CD14-positive monocyte (primary cell): ENCODE data around the gene ERCC2. TPM values are rescaled to one million over a fixed set of nuclear protein-coding genes. Genes with fewer than 3 reads are reported as not detected.

Experiments
- DNase-seq, 3 donors: peaks; one replicate each; pipeline ENCODE4 v3.0.0-alpha.2; 2011 to 2022
- H2AFZ ChIP-seq: 2 replicates; pipeline ENCODE4 v1.6.0; 2012; ENCODE audit warnings: mild to moderate bottlenecking, low read depth, low read length, inconsistent platforms; ENCODE audit not compliant: insufficient read depth, poor library complexity, severe bottlenecking
- H3K27ac ChIP-seq, 2 donors: 1 replicate in 1 of 2; 2 replicates in 1 of 2; pipeline ENCODE4 v1.5.1; 2012 to 2013; ENCODE audit warnings: low read length in 2 of 2, control low read depth in 1 of 2, inconsistent platforms in 1 of 2, low read depth in 1 of 2, mild to moderate bottlenecking in 1 of 2
- H3K27me3 ChIP-seq, 2 donors: one replicate each; pipeline versions ENCODE4 v1.6.0 to v1.6.1; 2011 to 2013; ENCODE audit warnings: low read length in 2 of 2; ENCODE audit not compliant: control insufficient read depth in 2 of 2, insufficient read depth in 2 of 2
- H3K36me3 ChIP-seq, 2 donors: replicated peaks in 1 of 2; 1 replicate in 1 of 2; 2 replicates in 1 of 2; pipeline versions ENCODE4 v1.5.1 to v1.6.1; 2012 to 2013; ENCODE audit warnings: low read length in 2 of 2, control low read depth in 1 of 2, inconsistent platforms in 1 of 2, mild to moderate bottlenecking in 1 of 2; ENCODE audit not compliant: insufficient read depth in 2 of 2, control insufficient read depth in 1 of 2
- H3K4me1 ChIP-seq, 2 donors: 1 replicate in 1 of 2; 2 replicates in 1 of 2; pipeline versions ENCODE4 v1.5.1 to v1.6.1; 2012 to 2013; ENCODE audit warnings: low read length in 2 of 2, control low read depth in 1 of 2, inconsistent platforms in 1 of 2, mild to moderate bottlenecking in 1 of 2, moderate library complexity in 1 of 2; ENCODE audit not compliant: insufficient read depth in 2 of 2, control insufficient read depth in 1 of 2
- H3K4me2 ChIP-seq: replicated peaks from 2 replicates; pipeline ENCODE3; 2012; ENCODE audit warnings: low read length, moderate library complexity, mild to moderate bottlenecking; ENCODE audit not compliant: poor library complexity, severe bottlenecking; ENCODE audit errors: extremely low read depth
- H3K4me3 ChIP-seq, 3 experiments: fragments of 200-600 bp in 1 of 3; sonication (generic) in 1 of 3; replicated peaks in 1 of 3; 1 replicate in 2 of 3; 2 replicates in 1 of 3; pipeline ENCODE4 v1.5.1; 2011 to 2013; ENCODE audit warnings: low read length in 3 of 3, mild to moderate bottlenecking in 3 of 3, control low read depth in 2 of 3, low read depth in 2 of 3, inconsistent platforms in 1 of 3, moderate library complexity in 1 of 3
- H3K79me2 ChIP-seq: 2 replicates; pipeline ENCODE4 v1.6.0; 2012; ENCODE audit warnings: mild to moderate bottlenecking, control low read depth, inconsistent platforms, low read length, moderate library complexity; ENCODE audit not compliant: insufficient read depth
- H3K9ac ChIP-seq: 2 replicates; pipeline ENCODE4 v1.6.0; 2017; ENCODE audit warnings: low read length, mild to moderate bottlenecking; ENCODE audit not compliant: insufficient read depth, poor library complexity, severe bottlenecking
- H3K9me3 ChIP-seq, 2 donors: replicated peaks in 1 of 2; 1 replicate in 1 of 2; 2 replicates in 1 of 2; pipeline versions ENCODE4 v1.5.1 to v1.6.1; 2012 to 2013; ENCODE audit warnings: low read length in 2 of 2, control low read depth in 1 of 2; ENCODE audit not compliant: control insufficient read depth in 1 of 2, insufficient read depth in 1 of 2
- H4K20me1 ChIP-seq: 2 replicates; pipeline ENCODE4 v1.6.0; 2012; ENCODE audit warnings: mild to moderate bottlenecking, low read length, control low read depth, moderate library complexity; ENCODE audit not compliant: insufficient read depth
- H3K27ac Mint-ChIP-seq, 7 donors: one replicate each; pipeline ENCODE4 v1.8.0; 2020; ENCODE audit warnings: mild to moderate bottlenecking in 7 of 7, mixed read lengths in 7 of 7, moderate library complexity in 6 of 7, inconsistent platforms in 2 of 7
- H3K27me3 Mint-ChIP-seq, 3 donors: one replicate each; pipeline ENCODE4 v1.8.0; 2021 to 2022; ENCODE audit warnings: low read depth in 3 of 3, mild to moderate bottlenecking in 3 of 3, mixed read lengths in 3 of 3, moderate library complexity in 3 of 3, inconsistent platforms in 1 of 3
- H3K36me3 Mint-ChIP-seq, 2 donors: one replicate each; pipeline ENCODE4 v1.8.0; 2020; ENCODE audit warnings: mixed read lengths in 2 of 2, inconsistent platforms in 1 of 2, mild to moderate bottlenecking in 1 of 2
- H3K4me1 Mint-ChIP-seq: one replicate; pipeline ENCODE4 v1.8.0; 2020; ENCODE audit warnings: mild to moderate bottlenecking, mixed read lengths
- H3K4me3 Mint-ChIP-seq, 2 donors: one replicate each; pipeline ENCODE4 v1.8.0; 2020; ENCODE audit warnings: mild to moderate bottlenecking in 2 of 2, mixed read lengths in 2 of 2, moderate library complexity in 1 of 2
- H3K9me3 Mint-ChIP-seq, 7 donors: one replicate each; pipeline ENCODE4 v1.8.0; 2020 to 2022; ENCODE audit warnings: mixed read lengths in 7 of 7, mild to moderate bottlenecking in 6 of 7, moderate library complexity in 6 of 7, inconsistent platforms in 2 of 7
- CTCF ChIP-seq: fragments of 200-600 bp; IDR thresholded peaks from one replicate; pipeline ENCODE4 v1.8.0; 2022; ENCODE audit warnings: antibody characterized with exemption, mild to moderate bottlenecking
- WGBS: methylation state at CpG from one replicate; pipeline ENCODE4 v1.1.5; 2013; ENCODE audit warnings: missing lambda C conversion rate; ENCODE audit not compliant: insufficient coverage; 5-methylcytosine and 5-hydroxymethylcytosine counted together
- intact Hi-C, 2 donors: fragments of 100-400 bp; cut with micrococcal nuclease; formaldehyde crosslinking; loops; one replicate each; pipeline versions ENCODE4 v1.15.0 to v1.15.1; 2023
- polyA plus RNA-seq, 3 donors: library from polyadenylated mRNA; depleted of rRNA in 1 of 3; unstranded in 2 of 3; stranded (reverse) in 1 of 3; fragments of 300-500 nt in 2 of 3; fragments of >200 nt in 1 of 3; fragmentation: Illumina TruSeq in 2 of 3; gene quantifications; 1 replicate in 2 of 3; 2 replicates in 1 of 3; pipeline ENCODE4 v1.2.3, GENCODE V29; 2012 to 2021

ERCC2 gene
- polyA plus RNA-seq, 3 donors, result 4.0 to 20.0 (median 4.4) TPM

GRCh38 chr19:45358213-45358792 lies 12.1 kb downstream of the ERCC2 start:
- Histone ChIP-seq H3K4me2 (no peak overlapping the region), H3K27me3 (no peaks in the 10 kb centered on the region), H4K20me1 (no peaks in the 10 kb centered on the region), H3K4me3 (no peak overlapping the region), H3K9ac (no peak overlapping the region), H3K9me3 (no peaks in the 10 kb centered on the region), H3K79me2 (no peaks in the 10 kb centered on the region), H3K4me1 (no peaks in the 10 kb centered on the region), H2AFZ (no peak overlapping the region), H3K27ac (no peak overlapping the region), H3K36me3 (peaks cover 31 to 77% of the 10 kb centered on the region in 2 donors)
- Mint-ChIP-seq H3K27ac (no peak overlapping the region), H3K4me1 (no peaks in the 10 kb centered on the region), H3K36me3 (peaks cover 54 to 83% of the 10 kb centered on the region in 2 donors), H3K9me3 (peaks cover 0 to 3% (median 0%) of the 10 kb centered on the region in 7 donors), H3K4me3 (no peak overlapping the region), H3K27me3 (no peaks in the 10 kb centered on the region)
- WGBS, result 98% methylated on average over 10 of the region's 12 CpGs
- TF ChIP-seq CTCF, result no peak
- intact Hi-C loops, result no loop called here
- no peak for DNase-seq

- no peaks in the 10 kb centered on the region for H3K4me1 Mint-ChIP-seq
- Histone ChIP-seq H3K79me2 (no peaks in the 10 kb centered on the region), H3K36me3 (peaks cover 32 to 79% of the 10 kb centered on the region in 2 donors), H3K9ac (no peak overlapping the region), H3K4me1 (no peaks in the 10 kb centered on the region), H3K27ac (no peak overlapping the region), H3K4me2 (no peak overlapping the region), H4K20me1 (no peaks in the 10 kb centered on the region), H3K27me3 (no peaks in the 10 kb centered on the region), H3K4me3 (no peak overlapping the region), H3K9me3 (no peaks in the 10 kb centered on the region), H2AFZ (no peak overlapping the region)
- no peak for TF ChIP-seq CTCF
- peaks cover 58 to 86% of the 10 kb centered on the region in 2 donors for H3K36me3 Mint-ChIP-seq
- intact Hi-C loops, result no loop called here
- H3K9me3 Mint-ChIP-seq, result peaks cover 0 to 3% (median 0%) of the 10 kb centered on the region in 7 donors
- peak overlapping the region in 2 of 7 donors; percentile 0 to 42 for H3K27ac Mint-ChIP-seq
- no peak overlapping the region for H3K4me3 Mint-ChIP-seq
- no peak for DNase-seq
- H3K27me3 Mint-ChIP-seq, result no peaks in the 10 kb centered on the region
- WGBS, result 94% methylated on average over 7 of the region's 11 CpGs
Observed at GRCh38 chr19:45357445-45357783, 13.0 kb downstream of the ERCC2 start.
